ENCODE measurements around the gene E4F1.

E4F1 gene, protein sequence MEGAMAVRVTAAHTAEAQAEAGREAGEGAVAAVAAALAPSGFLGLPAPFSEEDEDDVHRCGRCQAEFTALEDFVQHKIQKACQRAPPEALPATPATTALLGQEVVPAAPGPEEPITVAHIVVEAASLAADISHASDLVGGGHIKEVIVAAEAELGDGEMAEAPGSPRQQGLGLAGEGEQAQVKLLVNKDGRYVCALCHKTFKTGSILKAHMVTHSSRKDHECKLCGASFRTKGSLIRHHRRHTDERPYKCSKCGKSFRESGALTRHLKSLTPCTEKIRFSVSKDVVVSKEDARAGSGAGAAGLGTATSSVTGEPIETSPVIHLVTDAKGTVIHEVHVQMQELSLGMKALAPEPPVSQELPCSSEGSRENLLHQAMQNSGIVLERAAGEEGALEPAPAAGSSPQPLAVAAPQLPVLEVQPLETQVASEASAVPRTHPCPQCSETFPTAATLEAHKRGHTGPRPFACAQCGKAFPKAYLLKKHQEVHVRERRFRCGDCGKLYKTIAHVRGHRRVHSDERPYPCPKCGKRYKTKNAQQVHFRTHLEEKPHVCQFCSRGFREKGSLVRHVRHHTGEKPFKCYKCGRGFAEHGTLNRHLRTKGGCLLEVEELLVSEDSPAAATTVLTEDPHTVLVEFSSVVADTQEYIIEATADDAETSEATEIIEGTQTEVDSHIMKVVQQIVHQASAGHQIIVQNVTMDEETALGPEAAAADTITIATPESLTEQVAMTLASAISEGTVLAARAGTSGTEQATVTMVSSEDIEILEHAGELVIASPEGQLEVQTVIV

DNA sequence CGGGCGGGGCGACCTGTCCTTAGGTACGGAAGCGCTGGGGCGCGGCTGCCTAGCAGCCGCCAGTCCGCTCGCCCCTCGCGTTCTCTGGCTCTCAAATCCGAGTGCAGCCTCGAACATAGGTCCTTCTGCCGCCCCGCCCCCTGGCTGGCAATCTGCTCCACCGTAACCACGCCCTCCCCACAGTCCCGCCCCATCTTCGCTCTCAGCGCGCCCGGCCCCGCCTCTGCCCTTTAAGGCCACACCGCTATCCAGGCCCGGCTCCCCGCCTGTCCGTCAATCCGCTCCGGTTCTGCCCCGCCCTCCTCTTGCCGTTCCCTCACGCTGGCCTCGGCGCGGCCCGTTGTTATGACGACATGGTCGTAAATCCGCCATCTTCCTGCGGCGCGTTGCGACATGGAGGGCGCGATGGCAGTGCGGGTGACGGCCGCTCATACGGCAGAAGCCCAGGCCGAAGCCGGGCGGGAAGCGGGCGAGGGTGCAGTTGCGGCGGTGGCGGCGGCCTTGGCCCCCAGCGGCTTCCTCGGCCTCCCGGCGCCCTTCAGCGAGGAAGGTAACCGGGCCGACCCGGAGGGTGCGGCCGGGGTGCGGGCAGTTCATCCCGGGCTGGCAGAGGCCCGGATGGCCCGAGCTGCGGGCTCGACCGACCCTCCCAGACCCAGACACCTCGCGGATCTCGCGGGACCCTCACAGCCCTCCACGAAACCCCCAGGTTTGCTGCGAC lies at the start of gene E4F1:
E4F1 (plus strand) TSS at position 371 of the 721 bp plus-strand sequence; CDS start at position 394, 23 bp downstream.
- peak; percentile 99 for DNase-seq (ENCODE audit: low read depth)

DNA sequence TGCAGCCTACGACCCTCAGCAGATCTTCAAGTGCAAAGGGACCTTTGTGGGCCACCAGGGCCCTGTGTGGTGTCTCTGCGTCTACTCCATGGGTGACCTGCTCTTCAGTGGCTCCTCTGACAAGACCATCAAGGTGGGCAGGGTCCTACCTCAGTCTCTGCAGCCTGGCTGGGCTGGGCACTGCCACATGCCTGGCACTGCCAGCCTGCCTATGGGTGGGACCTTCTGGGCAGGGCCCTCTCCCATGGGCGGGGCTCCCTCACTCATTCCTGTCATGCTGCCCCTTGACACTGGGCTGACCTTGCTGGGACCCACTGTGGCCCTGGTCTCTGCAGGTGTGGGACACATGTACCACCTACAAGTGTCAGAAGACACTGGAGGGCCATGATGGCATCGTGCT lies 49.5 kb upstream of the E4F1 start:
- DNase-seq (ENCODE audit: low read depth) = no peak

DNA sequence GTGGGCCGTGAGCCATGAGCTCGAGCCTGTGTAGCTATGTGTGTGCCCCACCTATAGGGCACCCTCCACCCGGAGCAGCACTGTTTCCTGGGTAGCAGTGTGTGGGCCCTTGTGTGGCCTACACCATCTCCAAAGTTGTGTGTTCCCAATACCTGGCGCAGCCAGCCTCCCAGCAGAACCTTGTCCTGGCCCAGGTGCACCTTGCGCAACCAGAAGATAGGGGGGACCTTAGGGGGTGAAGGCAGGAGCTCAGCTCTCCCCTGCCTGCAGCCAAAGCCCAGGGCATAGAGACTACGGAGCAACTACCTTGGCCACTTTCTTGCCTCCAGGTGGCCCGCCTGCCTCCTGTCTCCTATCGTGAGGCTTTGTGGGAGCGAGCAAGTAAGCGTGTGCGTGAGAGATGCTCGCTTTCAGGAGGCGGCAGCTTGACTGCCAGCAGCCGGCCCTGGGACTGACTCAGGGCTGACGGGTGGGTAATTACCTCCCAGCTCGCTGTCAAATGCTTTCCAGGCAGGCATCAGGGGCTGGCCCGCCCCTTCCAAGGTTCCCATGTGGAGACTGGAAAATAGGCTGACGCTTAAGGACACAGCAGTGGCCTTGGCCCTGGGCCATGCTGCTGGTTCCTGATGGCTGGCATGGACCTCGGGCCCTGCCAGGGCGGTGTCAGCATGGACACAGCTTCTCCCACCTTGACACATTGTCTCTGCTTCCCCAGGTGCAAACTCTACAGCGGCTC lies 48.8 kb upstream of the E4F1 start:
- no peak for DNase-seq (ENCODE audit: low read depth)

DNA sequence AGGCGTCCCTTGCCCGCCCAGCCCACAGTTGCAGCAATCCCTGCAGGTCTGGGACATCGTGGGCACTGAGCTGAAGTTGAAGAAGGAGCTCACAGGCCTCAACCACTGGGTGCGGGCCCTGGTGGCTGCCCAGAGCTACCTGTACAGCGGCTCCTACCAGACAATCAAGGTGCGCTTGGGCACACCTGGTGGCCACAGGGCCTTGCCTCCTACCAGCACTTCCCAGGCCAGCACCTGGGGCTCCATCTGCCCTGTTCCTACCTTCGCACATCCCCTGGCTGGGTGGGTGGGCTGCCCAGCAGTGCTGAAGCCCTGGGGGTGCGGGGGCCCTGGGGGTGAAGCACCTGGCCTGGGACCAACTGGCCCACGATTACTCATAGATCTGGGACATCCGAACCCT lies 47.9 kb upstream of the E4F1 start:
- no peak for DNase-seq (ENCODE audit: low read depth)

DNA sequence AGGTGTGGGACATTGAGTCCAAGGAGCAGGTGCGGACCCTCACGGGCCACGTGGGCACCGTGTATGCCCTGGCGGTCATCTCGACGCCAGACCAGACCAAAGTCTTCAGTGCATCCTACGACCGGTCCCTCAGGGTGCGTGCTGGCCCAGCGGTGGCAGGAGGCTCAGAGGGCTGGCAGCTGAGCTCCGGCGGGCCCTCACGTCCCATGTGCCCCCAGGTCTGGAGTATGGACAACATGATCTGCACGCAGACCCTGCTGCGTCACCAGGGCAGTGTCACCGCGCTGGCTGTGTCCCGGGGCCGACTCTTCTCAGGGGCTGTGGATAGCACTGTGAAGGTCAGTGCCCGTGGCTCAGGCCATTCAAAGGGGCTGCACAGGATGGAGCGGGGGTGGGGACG lies 47.3 kb upstream of the E4F1 start:
- DNase-seq (ENCODE audit: low read depth) = no peak

DNA sequence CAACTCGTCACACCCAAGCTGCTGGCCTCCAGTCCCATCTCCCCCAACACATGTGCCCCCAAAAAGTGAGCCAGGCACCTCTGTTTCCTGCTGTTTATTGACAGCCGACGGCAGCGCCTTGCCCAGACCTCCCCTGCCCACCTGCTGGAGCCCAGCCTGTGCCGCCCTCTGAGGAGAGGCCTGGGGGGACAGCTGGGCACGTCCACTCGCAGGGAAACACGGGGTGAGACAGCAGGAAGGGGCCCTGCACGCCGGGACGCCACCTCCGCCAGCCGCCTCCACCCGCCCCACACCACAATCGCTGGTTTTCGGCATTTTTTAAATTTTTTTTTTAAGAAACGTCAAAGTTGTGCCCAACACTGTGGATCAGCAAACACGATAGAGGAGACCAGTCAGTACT lies 46.3 kb upstream of the E4F1 start:
- no peak for DNase-seq (ENCODE audit: low read depth)

DNA sequence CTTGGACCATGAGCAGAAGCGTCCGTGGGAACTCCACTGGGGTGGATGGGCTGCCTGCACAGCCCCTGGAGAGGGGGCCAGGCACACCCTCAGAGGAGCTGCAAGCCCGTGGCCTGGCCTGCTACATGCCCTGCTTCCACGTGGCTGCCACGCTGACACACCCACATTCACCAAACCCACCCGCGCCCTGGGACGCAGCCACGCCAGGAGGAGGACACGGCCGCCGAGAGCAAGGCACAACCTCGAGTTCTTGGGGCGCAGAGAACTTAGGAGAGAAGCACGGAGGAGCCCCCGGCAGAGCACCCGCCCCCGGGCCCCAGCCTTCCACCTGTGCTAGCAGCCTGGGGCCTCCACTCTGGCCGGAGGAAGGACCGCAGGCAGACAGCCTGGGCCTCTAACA lies 45.8 kb upstream of the E4F1 start:
- no peak for DNase-seq (ENCODE audit: low read depth)

DNA sequence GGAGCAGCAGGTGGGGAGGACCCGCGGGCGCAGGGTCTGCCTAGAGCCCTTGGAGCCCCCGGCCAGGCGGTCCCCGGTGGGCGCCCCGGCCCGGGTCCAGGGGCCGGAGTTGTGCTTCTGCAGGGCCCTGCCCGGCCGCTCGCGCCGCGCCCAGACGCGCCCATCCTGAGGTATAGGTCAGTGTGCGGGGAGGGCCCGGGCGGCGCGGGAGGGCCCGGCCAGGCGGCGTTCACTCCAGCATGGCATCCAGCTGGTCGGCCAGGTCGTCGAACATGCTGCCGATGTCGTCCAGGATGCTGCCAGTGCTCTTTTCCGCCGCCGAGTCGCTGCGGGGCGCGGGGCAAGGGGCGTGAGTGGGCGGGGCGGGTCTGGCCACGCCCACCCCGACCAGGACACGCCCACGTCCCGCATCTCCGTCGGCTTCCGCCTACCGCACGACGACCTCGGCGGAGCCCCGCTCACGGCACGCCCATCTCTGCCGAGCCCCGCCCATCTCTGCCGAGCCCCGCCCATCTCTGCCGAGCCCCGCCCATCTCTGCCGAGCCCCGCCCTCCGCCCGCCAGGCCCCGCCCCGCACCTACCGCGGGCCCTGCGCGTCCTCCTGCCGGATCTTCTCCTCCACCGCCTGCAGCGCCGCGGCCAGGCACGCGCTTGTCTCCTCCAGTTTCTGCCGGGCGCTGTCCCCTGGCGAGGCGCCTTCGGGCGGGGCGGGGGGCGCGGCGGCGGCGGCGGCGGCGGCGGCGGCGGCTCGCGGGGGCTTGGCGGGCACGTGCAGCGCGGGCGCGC lies 44.9 kb upstream of the E4F1 start:
- DNase-seq (ENCODE audit: low read depth) = no peak

DNA sequence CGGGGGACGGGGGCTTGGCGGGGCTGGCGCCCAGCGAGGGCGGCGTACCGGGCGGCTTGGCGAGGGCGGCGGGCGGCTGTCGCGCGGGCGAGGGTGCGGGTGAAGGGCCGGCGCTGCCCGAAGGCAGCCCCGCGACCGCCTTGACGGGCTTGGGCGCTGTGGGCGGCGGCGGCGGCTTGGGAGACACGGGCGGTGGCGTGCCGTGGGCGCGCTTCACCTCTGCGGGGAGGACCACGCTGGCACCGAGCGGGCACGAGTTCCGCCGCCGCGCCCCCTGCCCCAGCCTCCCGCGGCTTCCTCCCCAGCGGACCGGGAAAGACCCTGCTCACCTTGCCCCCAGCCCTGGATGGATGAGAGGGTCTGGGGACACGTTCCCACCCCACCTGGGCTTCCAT lies 44.3 kb upstream of the E4F1 start:
- DNase-seq (ENCODE audit: low read depth) = no peak

DNA sequence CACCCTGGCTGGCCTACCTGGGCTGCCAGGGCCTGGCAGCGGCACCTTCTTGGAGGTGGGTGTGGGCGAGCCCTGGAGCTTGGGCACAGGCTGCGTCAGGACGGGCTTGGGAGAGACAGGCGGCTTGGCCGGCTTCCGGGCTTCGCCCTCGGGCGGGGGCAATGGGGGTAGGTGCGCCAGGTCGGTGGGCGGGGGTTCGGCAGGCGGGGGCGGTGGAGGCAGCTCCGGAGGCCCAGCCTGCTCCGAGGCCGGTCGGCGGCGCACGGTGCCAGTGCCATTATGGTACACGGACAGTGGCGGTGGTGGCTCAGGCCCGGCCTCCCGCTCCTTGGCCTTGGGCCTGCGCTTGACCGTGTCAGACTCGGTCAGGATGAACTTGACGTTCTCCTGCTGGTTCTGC lies 43.8 kb upstream of the E4F1 start:
- DNase-seq (ENCODE audit: low read depth) = no peak

DNA sequence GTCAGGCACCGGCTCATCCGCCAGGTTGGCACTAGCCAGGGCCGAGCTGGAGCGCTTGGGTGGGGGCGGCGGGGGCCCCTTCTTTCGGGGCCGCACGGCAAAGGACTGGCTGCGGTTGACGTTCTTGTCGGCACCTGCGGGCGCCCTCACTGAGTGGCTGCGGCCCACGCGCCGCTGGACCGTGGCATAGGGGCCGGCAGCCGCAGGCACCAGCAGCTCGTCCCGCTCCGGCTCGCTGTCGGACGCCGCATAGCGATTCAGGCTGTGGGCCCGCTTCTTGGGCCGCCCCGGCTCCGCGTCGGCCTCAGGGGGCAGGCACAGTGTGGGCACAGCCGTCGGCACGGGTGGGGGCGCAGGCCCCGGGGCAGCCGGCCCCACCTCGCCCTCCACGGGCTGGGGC lies 42.9 kb upstream of the E4F1 start:
- DNase-seq (ENCODE audit: low read depth) = no peak

DNA sequence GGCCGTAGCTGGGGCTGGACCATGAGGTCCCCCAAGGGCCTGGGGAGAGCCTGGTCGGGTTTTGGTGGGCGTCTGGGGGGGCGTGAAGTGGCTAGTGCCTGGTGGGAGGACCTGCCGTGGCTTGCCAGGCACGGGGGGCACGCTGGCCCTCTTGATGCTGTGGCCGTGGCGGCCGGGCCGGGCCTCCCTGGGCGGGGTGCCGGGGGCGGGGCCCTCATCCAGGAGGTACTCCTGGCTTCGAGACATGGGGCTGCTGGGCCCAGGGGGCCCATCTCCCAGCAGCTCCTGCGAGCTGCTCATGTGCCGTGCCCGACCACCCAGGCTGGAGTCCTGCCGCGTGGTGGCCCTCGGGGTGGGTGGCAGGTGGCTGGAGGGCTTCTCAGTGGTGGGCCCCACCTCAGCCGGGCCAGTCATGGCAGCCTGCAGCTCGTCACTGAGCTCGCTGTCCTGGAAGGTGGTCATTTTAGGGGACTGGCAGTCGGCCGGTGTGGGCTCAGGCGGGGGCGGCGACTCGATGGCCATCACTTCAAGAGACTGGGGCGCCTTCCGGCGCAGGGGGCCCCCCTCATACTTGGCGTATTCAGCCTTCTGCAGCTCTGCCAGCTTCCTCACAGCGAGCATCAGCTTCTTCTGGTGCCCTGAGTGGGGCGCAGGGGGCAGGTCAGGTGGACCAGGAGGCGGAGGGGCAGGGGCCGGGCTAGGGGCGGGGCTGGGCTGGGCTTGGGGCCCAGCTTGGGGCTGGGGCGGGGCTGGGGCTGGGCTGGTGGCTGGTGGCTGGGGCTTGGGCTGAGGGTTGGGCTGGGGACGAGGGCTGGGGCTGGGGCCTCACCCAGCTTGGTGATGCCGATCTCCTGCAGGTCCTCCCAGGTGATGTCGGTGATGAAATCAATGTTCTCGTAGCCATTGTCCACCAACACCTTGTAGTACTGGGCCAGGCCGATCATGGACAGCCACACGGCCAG lies 42.1 kb upstream of the E4F1 start:
- no peak for DNase-seq (ENCODE audit: low read depth)

DNA sequence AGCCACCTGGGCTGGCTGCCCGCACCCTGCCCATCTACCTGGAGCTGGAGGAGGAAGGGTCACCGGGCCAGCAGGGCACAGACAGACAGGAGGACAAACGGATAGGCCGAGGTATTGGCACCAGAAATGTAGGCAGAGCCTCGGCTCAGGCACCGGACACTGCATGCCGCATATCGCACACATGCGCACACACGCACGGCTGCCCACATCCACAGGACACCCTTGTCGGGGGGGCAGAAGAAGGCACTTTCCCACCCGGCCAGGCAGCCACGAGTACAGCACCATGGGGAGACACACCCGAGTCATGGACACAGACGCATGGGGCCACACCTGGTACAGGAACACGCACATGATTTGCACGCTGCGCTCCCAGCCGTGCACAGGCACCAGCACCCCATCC lies 41.4 kb upstream of the E4F1 start:
- DNase-seq (ENCODE audit: low read depth) = no peak

DNA sequence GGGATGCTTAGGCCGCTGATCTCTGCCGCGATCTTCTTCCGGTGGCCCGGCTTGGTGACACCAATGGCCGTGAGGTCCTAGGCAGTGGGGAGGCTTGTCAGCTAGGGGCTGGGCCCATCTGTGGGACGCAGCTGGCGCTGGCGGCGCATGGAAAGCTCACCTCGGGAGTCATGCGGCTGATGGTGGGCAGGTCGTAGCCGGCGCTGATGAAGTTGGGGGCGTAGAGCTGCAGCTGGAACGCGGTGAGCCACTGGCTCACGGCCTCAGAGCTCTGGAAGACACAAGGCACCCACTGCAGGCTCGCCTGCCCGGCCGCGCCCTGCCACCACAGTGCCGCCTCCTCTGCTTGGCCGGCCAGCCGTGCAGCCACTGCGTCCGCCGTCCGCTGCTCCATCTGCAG lies 39.7 kb upstream of the E4F1 start:
- no peak for DNase-seq (ENCODE audit: low read depth)

DNA sequence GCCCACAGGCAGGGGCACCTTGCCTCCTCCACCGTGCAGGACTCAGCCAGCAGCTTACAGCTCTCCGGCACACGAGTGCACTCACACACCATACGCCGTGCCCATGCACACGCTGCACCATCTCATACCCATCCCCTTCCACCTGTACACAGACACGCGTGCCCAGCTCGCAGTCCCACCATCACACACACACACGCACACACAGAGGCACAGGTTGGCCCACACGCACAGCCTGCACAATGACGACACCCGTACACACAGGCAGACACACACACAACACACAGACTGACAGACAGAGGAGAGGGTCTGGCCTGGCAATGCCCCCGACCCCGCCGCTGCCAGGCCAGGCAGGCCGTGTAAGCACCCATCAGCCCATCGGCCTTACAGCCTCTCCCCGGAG lies 39.0 kb upstream of the E4F1 start:
- no peak for DNase-seq (ENCODE audit: low read depth)

DNA sequence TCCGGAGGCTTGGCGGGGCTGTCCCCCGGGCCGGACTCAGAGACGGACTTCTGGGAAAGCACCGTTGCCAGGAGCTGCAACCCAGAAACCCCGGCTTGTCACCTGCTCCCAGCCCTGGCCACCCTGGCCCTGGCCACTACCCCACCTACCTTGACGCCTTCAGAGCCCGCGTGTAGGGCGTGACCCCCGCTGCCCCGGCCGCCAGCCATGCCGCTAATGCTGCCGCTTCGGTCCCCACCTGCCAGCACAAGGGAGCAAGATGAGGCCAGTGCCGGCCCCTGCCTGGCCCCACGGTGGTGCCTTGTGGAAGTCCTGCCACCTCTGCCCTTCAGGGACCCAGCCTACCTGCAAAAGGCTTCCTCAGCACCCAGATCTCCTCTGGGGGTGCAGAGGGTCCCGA lies 38.4 kb upstream of the E4F1 start:
- no peak for DNase-seq (ENCODE audit: low read depth)

DNA sequence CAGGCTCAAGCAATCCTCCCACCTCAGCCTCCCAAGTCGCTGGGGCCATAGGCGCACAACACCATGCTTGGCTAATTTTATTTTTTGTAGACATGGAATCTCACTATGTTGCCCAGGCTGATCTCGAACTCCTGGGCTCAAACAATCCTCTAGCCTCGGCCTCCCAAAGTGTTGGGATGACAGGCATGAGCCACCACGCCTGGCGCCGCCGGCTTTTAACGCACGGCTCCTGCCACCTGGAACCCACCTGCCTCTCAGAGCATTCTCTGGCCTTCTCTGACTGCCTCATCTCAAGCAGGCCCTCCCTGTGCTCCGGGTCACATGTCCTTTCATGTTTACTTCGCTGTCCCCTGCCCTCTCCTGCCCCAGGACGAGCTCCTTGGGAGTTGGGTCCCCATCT lies 37.3 kb upstream of the E4F1 start:
- DNase-seq (ENCODE audit: low read depth) = no peak

DNA sequence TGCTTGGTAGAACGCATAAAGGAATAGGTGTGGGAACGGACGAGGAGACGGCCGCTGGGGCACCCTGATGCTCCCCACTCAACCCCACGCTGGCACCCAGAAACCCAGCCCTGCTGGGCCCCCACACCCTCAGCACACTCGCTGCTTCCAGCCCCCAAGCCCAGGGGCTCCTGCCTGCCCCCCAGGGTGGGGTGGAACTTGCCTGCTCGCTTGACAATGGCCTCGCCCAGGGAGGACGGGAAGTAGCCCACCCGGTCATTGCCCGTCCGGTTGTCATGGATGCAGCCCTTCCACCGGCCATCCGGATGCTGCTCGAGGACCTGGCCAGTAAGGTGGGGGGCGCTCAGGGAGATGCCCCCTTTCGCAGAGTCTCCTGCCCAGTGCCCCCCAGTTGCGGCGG lies 36.9 kb upstream of the E4F1 start:
- no peak for DNase-seq (ENCODE audit: low read depth)

DNA sequence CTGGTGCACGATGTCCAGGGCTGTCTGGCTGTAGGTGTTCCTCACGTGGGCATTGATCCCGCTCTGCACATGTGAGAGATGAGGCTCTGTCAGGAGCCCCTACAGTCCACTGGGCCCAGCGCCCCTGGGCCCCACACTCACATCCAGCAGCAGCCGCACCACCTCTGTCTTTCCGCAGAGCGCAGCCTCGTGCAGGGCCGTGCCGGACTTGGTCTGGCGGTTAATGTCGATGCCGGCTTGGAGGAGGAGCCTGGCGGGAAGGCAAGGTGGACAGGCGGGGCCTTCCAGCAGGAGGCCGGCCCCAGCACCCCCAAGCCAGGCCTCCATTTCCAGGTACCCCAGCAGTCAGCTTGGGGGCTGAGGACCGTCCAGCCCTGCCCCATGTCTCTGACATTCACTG lies 36.2 kb upstream of the E4F1 start:
- no peak for DNase-seq (ENCODE audit: low read depth)

DNA sequence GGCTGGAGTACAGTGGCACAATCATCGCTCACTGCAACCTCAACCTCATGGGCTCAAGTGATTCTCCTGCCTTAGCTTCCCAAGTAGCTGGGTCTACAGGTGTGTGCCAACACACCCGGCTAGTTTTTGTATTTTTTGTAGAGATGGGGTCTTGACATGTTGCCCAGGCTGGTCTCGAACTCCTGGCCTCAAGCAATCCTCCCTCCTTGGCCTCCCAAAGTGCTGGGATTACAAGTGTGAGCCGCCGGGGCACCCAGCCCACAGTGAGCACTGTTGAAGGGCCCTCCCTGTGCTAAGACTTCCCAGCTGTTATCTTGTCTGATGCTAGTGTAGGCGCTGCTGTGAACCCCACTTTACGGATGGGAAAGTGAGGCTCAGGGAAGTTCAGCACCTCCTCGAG lies 35.0 kb upstream of the E4F1 start:
- no peak for DNase-seq (ENCODE audit: low read depth)
